Umbilical cord (tissue), 2 donors: ENCODE data around the gene TNFRSF25. TPM values are rescaled to one million over a fixed set of nuclear protein-coding genes. Genes with fewer than 3 reads are reported as not detected.
"Not testable (repeated sequence)": the region's sequence is repeated elsewhere in the genome, so short reads cannot be mapped to it uniquely, and the experiment has no call there.

ENCODE experiments used
- DNase-seq: peaks from one replicate; pipeline ENCODE4 v3.0.0-alpha.2; 2015; ENCODE audit warnings: low spot score
- total RNA-seq: library from RNA; depleted of rRNA; stranded (reverse); fragments of >200 nt; gene quantifications from one replicate; pipeline ENCODE4 v1.2.3, GENCODE V29; 2014; ENCODE audit warnings: low replicate concordance; ENCODE audit not compliant: insufficient read depth

Gene TNFRSF25
- total RNA-seq, 1 donor from 2014 or later = 21.4 TPM

GRCh38 chr1:6470132-6471085, 4.4 kb upstream of the TNFRSF25 start:
- no peak for DNase-seq

- DNase-seq = no peak
These were observed 2.9 kb upstream of the TNFRSF25 start for GRCh38 chr1:6468729-6469461.

- DNase-seq = no peak
These were observed 2.0 kb upstream of the TNFRSF25 start for GRCh38 chr1:6467744-6468688.

- no peak for DNase-seq
These were observed 1.3 kb upstream of the TNFRSF25 start for GRCh38 chr1:6467224-6467623.

- no peak for DNase-seq
These were observed 778 bp upstream of the TNFRSF25 start for GRCh38 chr1:6466751-6467150.

GRCh38 chr1:6465461-6466005, 440 bp downstream of the TNFRSF25 start:
- no peak for DNase-seq

- DNase-seq = no peak
These were observed 1.1 kb downstream of the TNFRSF25 start for GRCh38 chr1:6464915-6465314.

GRCh38 chr1:6464514-6464836, 1.5 kb downstream of the TNFRSF25 start:
- no peak for DNase-seq

- DNase-seq = no peak
These were observed 2.9 kb downstream of the TNFRSF25 start for GRCh38 chr1:6463120-6463412.

- no peak for DNase-seq
These were observed 3.4 kb downstream of the TNFRSF25 start for GRCh38 chr1:6462412-6463119.

GRCh38 chr1:6461538-6462411, 4.2 kb downstream of the TNFRSF25 start:
- no peak for DNase-seq

- DNase-seq = no peak
These were observed 4.9 kb downstream of the TNFRSF25 start for GRCh38 chr1:6461051-6461530.

- no peak for DNase-seq
These were observed 5.5 kb downstream of the TNFRSF25 start for GRCh38 chr1:6460301-6461050.

- DNase-seq = peak; percentile 20
These were observed 6.1 kb downstream of the TNFRSF25 start for GRCh38 chr1:6459850-6460265.

GRCh38 chr1:6456800-6457466, 9.0 kb downstream of the TNFRSF25 start:
- no peak for DNase-seq

GRCh38 chr1:6455752-6456520, 10.0 kb downstream of the TNFRSF25 start:
- DNase-seq = not testable (repeated sequence)

GRCh38 chr1:6454856-6455751, 10.9 kb downstream of the TNFRSF25 start:
- DNase-seq = no peak
